PFSK-1 (cell line): Measurements from ENCODE around the gene AP1S2.

ENCODE experiments used
- POLR2AphosphoS5 ChIP-seq: IDR thresholded peaks from 2 replicates; pipeline ENCODE4 v1.6.1; 2012; ENCODE audit warnings: low read depth, mild to moderate bottlenecking, control low read depth, low read length, moderate library complexity
- SIN3A ChIP-seq: IDR thresholded peaks from 2 replicates; pipeline ENCODE4 v1.6.1; 2012; ENCODE audit warnings: mild to moderate bottlenecking, low read length, moderate library complexity, borderline replicate concordance; ENCODE audit not compliant: insufficient read depth
- TAF1 ChIP-seq: IDR thresholded peaks from 2 replicates; pipeline ENCODE4 v1.6.1; 2012; ENCODE audit warnings: low read length, control low read depth, borderline replicate concordance; ENCODE audit not compliant: insufficient read depth
- TF ChIP-seq, protein P1 (sequence below), 2 experiments: IDR thresholded peaks; 2 replicates each; pipeline versions ENCODE4 v1.6.1 to v1.8.0; 2011 to 2012; ENCODE audit warnings: low read depth in 2 of 2, low read length in 2 of 2, control low read depth in 1 of 2, inconsistent platforms in 1 of 2, mild to moderate bottlenecking in 1 of 2, moderate library complexity in 1 of 2; ENCODE audit not compliant: insufficient read depth in 1 of 2

DNA sequence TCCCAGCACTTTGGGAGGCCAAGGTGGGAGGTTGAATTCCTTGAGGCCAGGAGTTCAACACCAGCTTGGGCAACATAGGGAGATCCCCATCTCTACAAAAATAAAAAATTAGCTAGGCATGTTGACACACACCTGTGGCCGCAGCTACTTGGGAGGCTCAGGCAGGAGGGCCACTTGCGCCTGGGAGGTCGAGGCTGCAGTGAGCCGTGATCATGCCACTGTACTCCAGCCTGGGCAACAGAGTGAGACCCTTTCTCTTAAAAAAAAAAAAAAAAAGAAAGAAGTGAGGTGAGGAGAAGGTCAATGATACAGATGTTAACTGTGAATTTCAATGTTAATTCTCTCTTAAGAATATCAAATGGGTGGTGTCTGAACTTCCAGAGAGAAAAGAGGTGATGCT is 15.1 kb upstream of the AP1S2 start:
- no peak for TF ChIP-seq POLR2AphosphoS5
- TF ChIP-seq TAF1 = no peak
- TF ChIP-seq, protein P1, sequence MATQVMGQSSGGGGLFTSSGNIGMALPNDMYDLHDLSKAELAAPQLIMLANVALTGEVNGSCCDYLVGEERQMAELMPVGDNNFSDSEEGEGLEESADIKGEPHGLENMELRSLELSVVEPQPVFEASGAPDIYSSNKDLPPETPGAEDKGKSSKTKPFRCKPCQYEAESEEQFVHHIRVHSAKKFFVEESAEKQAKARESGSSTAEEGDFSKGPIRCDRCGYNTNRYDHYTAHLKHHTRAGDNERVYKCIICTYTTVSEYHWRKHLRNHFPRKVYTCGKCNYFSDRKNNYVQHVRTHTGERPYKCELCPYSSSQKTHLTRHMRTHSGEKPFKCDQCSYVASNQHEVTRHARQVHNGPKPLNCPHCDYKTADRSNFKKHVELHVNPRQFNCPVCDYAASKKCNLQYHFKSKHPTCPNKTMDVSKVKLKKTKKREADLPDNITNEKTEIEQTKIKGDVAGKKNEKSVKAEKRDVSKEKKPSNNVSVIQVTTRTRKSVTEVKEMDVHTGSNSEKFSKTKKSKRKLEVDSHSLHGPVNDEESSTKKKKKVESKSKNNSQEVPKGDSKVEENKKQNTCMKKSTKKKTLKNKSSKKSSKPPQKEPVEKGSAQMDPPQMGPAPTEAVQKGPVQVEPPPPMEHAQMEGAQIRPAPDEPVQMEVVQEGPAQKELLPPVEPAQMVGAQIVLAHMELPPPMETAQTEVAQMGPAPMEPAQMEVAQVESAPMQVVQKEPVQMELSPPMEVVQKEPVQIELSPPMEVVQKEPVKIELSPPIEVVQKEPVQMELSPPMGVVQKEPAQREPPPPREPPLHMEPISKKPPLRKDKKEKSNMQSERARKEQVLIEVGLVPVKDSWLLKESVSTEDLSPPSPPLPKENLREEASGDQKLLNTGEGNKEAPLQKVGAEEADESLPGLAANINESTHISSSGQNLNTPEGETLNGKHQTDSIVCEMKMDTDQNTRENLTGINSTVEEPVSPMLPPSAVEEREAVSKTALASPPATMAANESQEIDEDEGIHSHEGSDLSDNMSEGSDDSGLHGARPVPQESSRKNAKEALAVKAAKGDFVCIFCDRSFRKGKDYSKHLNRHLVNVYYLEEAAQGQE (IDR thresholded peaks at IDR 0.05; ENCODE audit: insufficient read depth in 1 of 2, low read depth in 2 of 2, low read length in 2 of 2) = no peak
- no peak for TF ChIP-seq SIN3A
